ENCODE measurements around the gene SLC25A53. TPM values are rescaled to one million over a fixed set of nuclear protein-coding genes. Genes with fewer than 3 reads are reported as not detected.
"Not testable (repeated sequence)": the region's sequence is repeated elsewhere in the genome, so short reads cannot be mapped to it uniquely, and the experiment has no call there.

Gene SLC25A53
- polyA plus RNA-seq, 4 donors, result 8.9 to 12.8 (median 11.4) TPM

DNA sequence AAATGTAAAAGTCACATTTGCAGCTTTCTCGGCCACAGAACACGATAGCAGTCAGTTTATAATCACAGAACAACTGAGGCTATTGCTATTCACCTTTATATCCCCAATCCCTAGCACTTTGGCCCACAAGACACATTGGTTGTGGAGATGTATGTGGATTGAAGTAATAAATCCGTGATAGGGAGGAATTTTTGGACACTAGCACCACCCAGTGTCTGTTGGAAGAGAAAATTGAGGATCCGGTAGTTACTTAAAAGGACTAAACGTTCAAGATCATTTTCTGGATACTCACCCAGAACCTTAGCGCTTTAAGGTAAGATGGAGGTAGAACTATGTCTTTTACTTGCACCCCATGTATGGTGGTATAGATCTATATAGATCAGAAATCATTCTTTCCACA is 79.0 kb downstream of the SLC25A53 start:
- not testable (repeated sequence) for DNase-seq (ENCODE audit: low read depth in 4 of 4, low spot score in 3 of 4)

DNA sequence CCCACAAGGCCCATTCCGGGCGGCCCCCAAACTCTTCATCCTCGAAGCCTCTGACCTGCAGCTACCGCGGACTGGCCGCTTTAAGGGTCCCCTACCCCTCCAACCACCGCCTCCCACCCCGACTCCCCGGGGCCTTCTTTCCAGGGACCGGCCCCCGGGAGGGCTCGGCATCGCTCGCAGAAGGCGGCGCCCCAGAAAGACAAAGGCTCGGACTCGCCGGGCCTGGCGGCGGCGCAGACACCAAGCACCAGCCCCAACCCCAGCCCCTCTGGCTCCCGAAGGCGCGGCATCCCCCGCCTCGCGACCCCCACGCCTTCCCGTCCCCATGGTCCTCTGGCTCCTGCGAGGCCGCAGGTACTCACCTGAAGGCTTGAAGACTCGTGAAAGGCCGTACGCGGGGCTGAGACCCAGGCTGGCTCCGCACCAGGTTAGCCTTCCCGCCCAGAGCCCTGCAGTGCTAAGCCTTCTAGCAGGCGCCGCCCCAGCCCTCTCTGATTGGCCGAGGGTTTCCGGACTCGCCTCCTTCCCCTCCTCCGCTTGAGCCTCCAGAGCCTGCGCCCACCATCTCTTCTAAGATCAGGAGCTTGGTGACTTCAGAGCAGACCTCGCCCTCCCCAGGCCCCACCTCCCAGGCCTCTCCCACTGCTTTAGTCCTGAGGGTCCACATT is 80.9 kb downstream of the SLC25A53 start, which contains the start of gene TMSB15C:
Gene TMSB15C, minus strand, starts transcription at position 459 of the 668 bp plus-strand sequence.
- not testable (repeated sequence) for DNase-seq (ENCODE audit: low read depth in 4 of 4, low spot score in 3 of 4)

DNA sequence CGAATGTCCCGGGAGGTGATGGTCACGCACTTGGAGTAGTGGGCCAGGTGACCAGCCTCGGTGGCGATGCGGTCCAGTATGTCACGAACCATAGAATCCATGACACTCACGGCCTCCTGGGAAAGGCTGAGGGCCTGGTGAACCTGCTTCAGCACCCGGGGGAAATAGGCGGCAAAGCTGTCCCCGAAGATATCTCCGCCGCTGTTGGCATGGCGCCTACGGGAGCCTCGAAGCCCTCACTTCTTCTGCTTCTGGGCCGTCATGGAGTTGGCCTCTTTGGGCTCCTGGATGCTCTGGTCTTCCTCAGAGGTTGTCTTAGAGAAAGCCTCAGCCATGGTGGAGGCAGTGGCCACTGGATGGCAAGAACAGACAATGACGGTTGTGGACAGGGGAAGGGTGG is 94.2 kb downstream of the SLC25A53 start:
- DNase-seq (ENCODE audit: low read depth in 4 of 4, low spot score in 3 of 4), result not testable (repeated sequence)

DNA sequence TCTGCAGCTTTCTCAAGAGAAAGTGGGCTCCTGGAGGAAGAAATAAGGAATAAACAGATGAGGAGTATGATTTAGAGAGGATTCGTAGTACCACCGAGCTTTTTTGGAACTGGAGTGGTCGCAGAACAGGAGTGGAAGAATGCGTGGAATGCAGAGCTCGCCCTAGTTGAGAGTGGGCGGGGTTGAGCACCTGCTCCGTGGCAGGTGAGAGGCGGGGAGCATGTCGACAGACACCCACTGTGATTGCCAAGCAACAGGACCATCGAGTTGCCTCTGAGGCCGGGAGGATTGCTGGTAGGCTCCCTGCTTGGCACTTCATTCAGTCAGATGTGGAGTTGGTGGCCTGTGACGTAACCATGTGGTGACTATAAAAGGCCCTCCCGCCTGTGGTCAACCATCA is 101.9 kb downstream of the SLC25A53 start:
- DNase-seq (ENCODE audit: low read depth in 4 of 4, low spot score in 3 of 4), result not testable (repeated sequence)

Other genes starting within 250 kb of the SLC25A53 start
- gene TMSB15B, start 194.4 kb downstream of the SLC25A53 start, polyA plus RNA-seq (ENCODE audit: insufficient read length in 4 of 4), result 10 to 100 TPM; 23.2 to 27.0 (median 23.9) TPM
- gene H2BW1, start 143.3 kb downstream of the SLC25A53 start, polyA plus RNA-seq (ENCODE audit: insufficient read length in 4 of 4), result under 1 TPM in 1 of 4 donors, not detected in 3; 0.40 TPM
- 1 to 10 TPM in 2 of 4 donors, under 1 TPM in 2; 0.66 to 1.2 (median 0.93) TPM for gene H2BW2, start 117.1 kb downstream of the SLC25A53 start, polyA plus RNA-seq (ENCODE audit: insufficient read length in 4 of 4)
- 10 to 100 TPM; 11.0 to 17.1 (median 13.1) TPM for gene TMSB15C, start 80.8 kb downstream of the SLC25A53 start, polyA plus RNA-seq (ENCODE audit: insufficient read length in 4 of 4)
- 1 to 10 TPM; 4.3 to 7.1 (median 5.6) TPM for gene ZCCHC18, start 44.5 kb downstream of the SLC25A53 start, polyA plus RNA-seq (ENCODE audit: insufficient read length in 4 of 4)
- 10 to 100 TPM; 21.3 to 48.1 (median 42.5) TPM for gene FAM199X, start 9.4 kb upstream of the SLC25A53 start, polyA plus RNA-seq (ENCODE audit: insufficient read length in 4 of 4)
- gene ESX1, start 97.9 kb upstream of the SLC25A53 start, polyA plus RNA-seq (ENCODE audit: insufficient read length in 4 of 4), result not detected

Data from left renal pelvis (tissue), 4 donors.